H1 (cell line): Measurements from ENCODE around the gene PROZ. TPM values are rescaled to one million over a fixed set of nuclear protein-coding genes. Genes with fewer than 3 reads are reported as not detected.

Experiments used
- CTCF ChIA-PET: fragments of 300-600 bp; sonication (Branson Sonifier 250); formaldehyde crosslinking; loops from one replicate; lab custom pipeline; 2021; ENCODE audit not compliant: partially characterized antibody; lab: Charles Lee
- POLR2A ChIA-PET: fragments of 300-600 bp; sonication (Branson Sonifier 250); formaldehyde crosslinking; loops from one replicate; lab custom pipeline; 2021; ENCODE audit warnings: inconsistent platforms; ENCODE audit not compliant: partially characterized antibody; lab: Charles Lee
- DNase-seq, 2 experiments: peaks; one replicate each; pipeline versions ENCODE4 v3.0.0 to v3.0.0-alpha.2; 2010 to 2022; ENCODE audit warnings: low spot score in 2 of 2, low read depth in 1 of 2, mixed read lengths in 1 of 2
- FAIRE-seq: peaks from 2 replicates; lab custom pipeline; 2011; peaks lifted over from hg19 to GRCh38; lab: Jason Lieb, UNC
- H2AFZ ChIP-seq: 2 replicates; pipeline ENCODE4 v1.8.1; 2012; ENCODE audit warnings: low read length, inconsistent platforms
- H2AK5ac ChIP-seq: 2 replicates; pipeline ENCODE4 v1.6.1; 2013; ENCODE audit warnings: low read depth, low read length
- H2BK120ac ChIP-seq: replicated peaks from 2 replicates; pipeline ENCODE3; 2013; ENCODE audit warnings: low read depth, low read length, inconsistent platforms
- H2BK12ac ChIP-seq: 2 replicates; pipeline ENCODE4 v1.6.1; 2013; ENCODE audit warnings: low read depth, low read length
- H2BK15ac ChIP-seq: 2 replicates; pipeline ENCODE4 v1.6.1; 2013; ENCODE audit warnings: low read length
- H2BK20ac ChIP-seq: 2 replicates; pipeline ENCODE4 v1.6.1; 2013; ENCODE audit warnings: low read length
- H2BK5ac ChIP-seq: 2 replicates; pipeline ENCODE4 v1.6.1; 2013; ENCODE audit warnings: low read depth, low read length
- H3K14ac ChIP-seq: 2 replicates; pipeline ENCODE4 v1.6.1; 2013; ENCODE audit warnings: inconsistent platforms; ENCODE audit not compliant: insufficient read length
- H3K18ac ChIP-seq: 2 replicates; pipeline ENCODE4 v1.6.1; 2013; ENCODE audit warnings: low read length; ENCODE audit errors: extremely low read depth
- H3K23ac ChIP-seq: 2 replicates; pipeline ENCODE4 v1.6.1; 2013; ENCODE audit warnings: inconsistent platforms; ENCODE audit not compliant: insufficient read length
- H3K23me2 ChIP-seq: 2 replicates; pipeline ENCODE4 v1.6.1; 2013; ENCODE audit warnings: low read depth, low read length
- H3K27ac ChIP-seq: 2 replicates; pipeline ENCODE4 v1.6.1; 2011; ENCODE audit warnings: low read depth, low read length, inconsistent platforms
- H3K27me3 ChIP-seq, 4 experiments: replicated peaks in 1 of 4; 1 replicate in 1 of 4; 2 replicates in 3 of 4; pipeline versions ENCODE4 v1.6.1 to v1.8.1; 2011 to 2013; ENCODE audit warnings: low read length in 3 of 4, mild to moderate bottlenecking in 3 of 4, inconsistent platforms in 2 of 4, mixed read lengths in 2 of 4, moderate library complexity in 1 of 4; ENCODE audit not compliant: control insufficient read depth in 3 of 4, insufficient read depth in 3 of 4; ENCODE audit errors: extremely low read depth in 1 of 4
- H3K36me3 ChIP-seq, 4 experiments: 2 replicates each; pipeline versions ENCODE4 v1.6.1 to v1.8.1; 2011 to 2013; ENCODE audit warnings: mild to moderate bottlenecking in 4 of 4, low read length in 3 of 4, moderate library complexity in 2 of 4, control low read depth in 1 of 4, inconsistent platforms in 1 of 4; ENCODE audit not compliant: insufficient read depth in 4 of 4, control insufficient read depth in 2 of 4
- H3K4ac ChIP-seq: replicated peaks from 2 replicates; pipeline ENCODE3; 2013; ENCODE audit warnings: low read length, low read depth, mixed read lengths, inconsistent platforms; ENCODE audit not compliant: insufficient read length
- H3K4me1 ChIP-seq, 4 experiments: replicated peaks in 1 of 4; 1 replicate in 1 of 4; 2 replicates in 3 of 4; pipeline versions ENCODE4 v1.6.1 to v1.8.1; 2011 to 2013; ENCODE audit warnings: low read length in 3 of 4, inconsistent platforms in 2 of 4, mixed read lengths in 1 of 4; ENCODE audit not compliant: insufficient read depth in 4 of 4, control insufficient read depth in 3 of 4
- H3K4me2 ChIP-seq, 2 experiments: 2 replicates each; pipeline versions ENCODE4 v1.6.1 to v1.8.1; 2011 to 2013; ENCODE audit warnings: low read depth in 2 of 2, low read length in 2 of 2, control low read depth in 1 of 2, inconsistent platforms in 1 of 2, mild to moderate bottlenecking in 1 of 2; ENCODE audit not compliant: insufficient read depth in 1 of 2
- H3K4me3 ChIP-seq, 4 experiments: fragments of 200-600, 300-600 bp in 1 of 4; sonication (generic), shearing (Covaris generic), sonication (Bioruptor Twin) in 1 of 4; 2 replicates each; pipeline versions ENCODE4 v1.5.1 to v1.8.1; 2011 to 2016; ENCODE audit warnings: low read length in 4 of 4, low read depth in 3 of 4, control low read depth in 2 of 4, inconsistent platforms in 2 of 4, mild to moderate bottlenecking in 2 of 4, mixed read lengths in 1 of 4, moderate library complexity in 1 of 4; ENCODE audit not compliant: insufficient read depth in 2 of 4; ENCODE audit errors: extremely low read depth in 1 of 4
- H3K56ac ChIP-seq: replicated peaks from 2 replicates; pipeline ENCODE3; 2013; ENCODE audit warnings: low read depth, mild to moderate bottlenecking, mixed read lengths, low read length, inconsistent platforms; ENCODE audit not compliant: insufficient read length
- H3K79me1 ChIP-seq: 2 replicates; pipeline ENCODE4 v1.6.1; 2013; ENCODE audit warnings: low read depth, low read length, control low read depth
- H3K79me2 ChIP-seq, 2 experiments: 2 replicates each; pipeline versions ENCODE4 v1.6.1 to v1.8.1; 2012 to 2013; ENCODE audit warnings: low read length in 2 of 2, mild to moderate bottlenecking in 2 of 2, inconsistent platforms in 1 of 2; ENCODE audit not compliant: insufficient read depth in 2 of 2, control insufficient read depth in 1 of 2
- H3K9ac ChIP-seq, 4 experiments: replicated peaks in 1 of 4; 1 replicate in 1 of 4; 2 replicates in 3 of 4; pipeline versions ENCODE4 v1.6.1 to v1.8.1; 2011 to 2013; ENCODE audit warnings: low read depth in 3 of 4, low read length in 3 of 4, control low read depth in 2 of 4, mild to moderate bottlenecking in 2 of 4, moderate library complexity in 2 of 4, inconsistent platforms in 1 of 4; ENCODE audit errors: extremely low read depth in 1 of 4
- H3K9me3 ChIP-seq, 2 experiments: 2 replicates each; pipeline versions ENCODE4 v1.6.1 to v1.8.1; 2012 to 2013; ENCODE audit warnings: mild to moderate bottlenecking in 2 of 2, moderate library complexity in 2 of 2, control low read depth in 1 of 2, inconsistent platforms in 1 of 2, low read depth in 1 of 2, low read length in 1 of 2, mixed read lengths in 1 of 2; ENCODE audit not compliant: insufficient read depth in 2 of 2
- H4K20me1 ChIP-seq, 2 experiments: replicated peaks in 1 of 2; 2 replicates each; pipeline versions ENCODE3 to v1.8.1; 2011 to 2013; ENCODE audit warnings: inconsistent platforms in 2 of 2, low read length in 2 of 2, mild to moderate bottlenecking in 1 of 2; ENCODE audit not compliant: insufficient read depth in 2 of 2, control insufficient read depth in 1 of 2
- H4K5ac ChIP-seq: 2 replicates; pipeline ENCODE4 v1.6.1; 2013; ENCODE audit warnings: low read length, low read depth, mixed read lengths, inconsistent platforms; ENCODE audit not compliant: insufficient read length
- H4K8ac ChIP-seq: 2 replicates; pipeline ENCODE4 v1.8.0; 2013; ENCODE audit warnings: mild to moderate bottlenecking, moderate library complexity, low read length, inconsistent platforms; ENCODE audit not compliant: insufficient read depth; ENCODE audit errors: extremely low read depth
- H4K91ac ChIP-seq: replicated peaks from 2 replicates; pipeline ENCODE3; 2013; ENCODE audit warnings: low read length, mixed read lengths, inconsistent platforms; ENCODE audit not compliant: insufficient read length
- EGR1 ChIP-seq: IDR thresholded peaks from 2 replicates; pipeline ENCODE4 v1.6.1; 2011; ENCODE audit warnings: low read depth, low read length, borderline replicate concordance
- EP300 ChIP-seq, 2 experiments: IDR thresholded peaks; 1 replicate in 1 of 2; 2 replicates in 1 of 2; pipeline ENCODE4 v1.6.1; 2011 to 2012; ENCODE audit warnings: low read depth in 2 of 2, low read length in 2 of 2, mild to moderate bottlenecking in 2 of 2, borderline replicate concordance in 1 of 2, inconsistent platforms in 1 of 2, moderate library complexity in 1 of 2
- KDM4A ChIP-seq: IDR thresholded peaks from one replicate; pipeline ENCODE4 v1.7.1; 2012; ENCODE audit warnings: low read depth, mild to moderate bottlenecking, moderate library complexity, low read length, inconsistent platforms; ENCODE audit not compliant: severe bottlenecking
- PHF8 ChIP-seq: fragments of 200-600 bp; sonication (generic); conservative IDR thresholded peaks from 2 replicates; pipeline ENCODE4 v1.7.1; 2012; ENCODE audit warnings: low read depth, mild to moderate bottlenecking, inconsistent platforms, low read length, moderate library complexity
- SP4 ChIP-seq: IDR thresholded peaks from 2 replicates; pipeline ENCODE4 v1.6.1; 2012; ENCODE audit warnings: low read length, inconsistent platforms
- WGBS, 2 experiments: shearing (Covaris generic) in 1 of 2; methylation state at CpG; one replicate each; pipeline versions ENCODE4 v1.1.6 to v1.1.7; 2013 to 2015; ENCODE audit warnings: low lambda C conversion rate in 2 of 2, mixed read lengths in 2 of 2, inconsistent platforms in 1 of 2, low coverage in 1 of 2, missing lambda C conversion rate in 1 of 2; ENCODE audit not compliant: insufficient replicate concordance in 2 of 2, insufficient coverage in 1 of 2, insufficient read length in 1 of 2; ENCODE audit errors: extremely low coverage in 1 of 2, missing lambda C conversion rate in 1 of 2; 5-methylcytosine and 5-hydroxymethylcytosine counted together
- polyA plus RNA-seq, 7 experiments: library from polyadenylated mRNA; depleted of rRNA in 3 of 7; stranded (reverse) in 5 of 7; unstranded in 2 of 7; fragments of >200 nt in 5 of 7; fragments of 200-250 nt in 2 of 7; gene quantifications; 1 replicate in 5 of 7; 2 replicates in 1 of 7; 4 replicates in 1 of 7; pipeline versions ENCODE4 v1.2.1 to v1.2.3, GENCODE V29; 2011 to 2013; ENCODE audit warnings: missing spikeins in 2 of 7, mixed read lengths in 2 of 7
- total RNA-seq: library from RNA; stranded (reverse); fragmentation: NEBNext Ultra II Directional; extraction: Animal tissue kit (Norgen Biotek cat#: 25700); gene quantifications from 2 replicates; pipeline ENCODE4 v1.2.1, GENCODE V29; 2021

Gene PROZ
- total and polyA plus RNA-seq, 2 of the 8 experiments (the other 6 are each of a cell fraction or from before 2014, with no cell fraction given) = not detected

GRCh38 chr13:113117335-113117872 lies 41.0 kb upstream of the PROZ start:
- CTCF ChIA-PET = interaction anchor here (1.3 to 2.4 kb wide), 3 partner anchors 23 to 300 kb away, joined by 3 to 6 read pairs (median 3); no protein-coding TSS in a partner anchor
- H2AFZ ChIP-seq = no peak overlapping the region
- DNase-seq = no peak
- TF ChIP-seq KDM4A (no peak), EGR1 (no peak), EP300 (IDR thresholded peaks at IDR 0.05; ENCODE audit: borderline replicate concordance in 1 of 2, low read depth in 2 of 2, low read length in 2 of 2) (no peak), SP4 (no peak), PHF8 (no peak)

More at GRCh38 chr13:113117335-113117872, 41.0 kb upstream of the PROZ start:
- Histone ChIP-seq H3K14ac (no peak overlapping the region), H4K91ac (no peak overlapping the region), H4K8ac (no peak overlapping the region), H3K4me1 (peaks cover 0 to 4% (median 0%) of the 10 kb centered on the region in 4 experiments; a peak in 1 of 7 replicates), H2BK20ac (no peak overlapping the region), H3K4me2 (no peak overlapping the region), H2BK120ac (no peak overlapping the region), H3K4me3 (no peak overlapping the region), H3K27me3 (no peaks in the 10 kb centered on the region; a peak in 2 of 7 replicates), H3K36me3 (no peaks in the 10 kb centered on the region; a peak in 1 of 8 replicates), H4K5ac (no peak overlapping the region), H3K9ac (no peak overlapping the region), H2BK12ac (no peak overlapping the region), H4K20me1 (peaks cover 0 to 4% of the 10 kb centered on the region in 2 experiments), H3K79me1 (no peaks in the 10 kb centered on the region), H2AK5ac (no peak overlapping the region), H2BK5ac (no peak overlapping the region), H3K27ac (no peak overlapping the region), H3K79me2 (no peaks in the 10 kb centered on the region), H3K9me3 (peaks cover 4 to 6% of the 10 kb centered on the region in 2 experiments; a peak in 2 of 4 replicates), H3K23ac (no peak overlapping the region), H2BK15ac (no peak overlapping the region), H3K23me2 (no peaks in the 10 kb centered on the region), H3K18ac (no peak overlapping the region), H3K4ac (no peak overlapping the region), H3K56ac (no peak overlapping the region)
- WGBS, 2 experiments = 92% methylated on average over 13 of the region's 26 CpGs; no CpG with 5 or more reads in 1 of the 2 experiments
- POLR2A ChIA-PET = interaction anchor here (0.6 to 1.7 kb wide), 4 partner anchors 12 to 1457 kb away, joined by 4 to 6 read pairs (median 4); no protein-coding TSS in a partner anchor
- no peak for FAIRE-seq
